ENCODE data around the gene CCNL1. TPM values are rescaled to one million over a fixed set of nuclear protein-coding genes. Genes with fewer than 3 reads are reported as not detected.

CCNL1 gene
- total RNA-seq, 1 donor: 175 TPM

DNA sequence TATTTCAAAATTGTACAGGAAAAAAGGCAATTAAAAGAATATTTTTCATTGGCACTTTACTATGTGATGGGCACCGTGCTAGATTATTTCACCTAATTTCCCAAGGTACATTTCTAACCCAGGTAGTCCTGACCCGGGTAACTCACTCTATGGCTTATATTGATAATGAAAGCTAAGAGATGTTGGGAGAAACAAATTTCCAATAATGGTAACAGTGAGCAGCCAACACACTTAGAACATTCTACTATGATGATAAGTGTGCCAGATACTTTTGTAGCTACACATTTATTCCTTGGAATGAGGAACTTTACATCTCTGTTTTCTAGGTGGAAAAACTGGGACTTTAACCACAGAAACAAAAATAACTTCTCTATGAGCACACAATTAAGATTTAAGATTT is 7.5 kb downstream of the CCNL1 start:
- TF ChIP-seq, protein P1, sequence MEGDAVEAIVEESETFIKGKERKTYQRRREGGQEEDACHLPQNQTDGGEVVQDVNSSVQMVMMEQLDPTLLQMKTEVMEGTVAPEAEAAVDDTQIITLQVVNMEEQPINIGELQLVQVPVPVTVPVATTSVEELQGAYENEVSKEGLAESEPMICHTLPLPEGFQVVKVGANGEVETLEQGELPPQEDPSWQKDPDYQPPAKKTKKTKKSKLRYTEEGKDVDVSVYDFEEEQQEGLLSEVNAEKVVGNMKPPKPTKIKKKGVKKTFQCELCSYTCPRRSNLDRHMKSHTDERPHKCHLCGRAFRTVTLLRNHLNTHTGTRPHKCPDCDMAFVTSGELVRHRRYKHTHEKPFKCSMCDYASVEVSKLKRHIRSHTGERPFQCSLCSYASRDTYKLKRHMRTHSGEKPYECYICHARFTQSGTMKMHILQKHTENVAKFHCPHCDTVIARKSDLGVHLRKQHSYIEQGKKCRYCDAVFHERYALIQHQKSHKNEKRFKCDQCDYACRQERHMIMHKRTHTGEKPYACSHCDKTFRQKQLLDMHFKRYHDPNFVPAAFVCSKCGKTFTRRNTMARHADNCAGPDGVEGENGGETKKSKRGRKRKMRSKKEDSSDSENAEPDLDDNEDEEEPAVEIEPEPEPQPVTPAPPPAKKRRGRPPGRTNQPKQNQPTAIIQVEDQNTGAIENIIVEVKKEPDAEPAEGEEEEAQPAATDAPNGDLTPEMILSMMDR (IDR thresholded peaks at IDR 0.05; ENCODE audit: insufficient read depth, low read depth, low read length): no peak
- H3K4me3 ChIP-seq (ENCODE audit: low read depth, low read length): no peak overlapping the region
- DNase-seq (ENCODE audit: low read depth): no peak

DNA sequence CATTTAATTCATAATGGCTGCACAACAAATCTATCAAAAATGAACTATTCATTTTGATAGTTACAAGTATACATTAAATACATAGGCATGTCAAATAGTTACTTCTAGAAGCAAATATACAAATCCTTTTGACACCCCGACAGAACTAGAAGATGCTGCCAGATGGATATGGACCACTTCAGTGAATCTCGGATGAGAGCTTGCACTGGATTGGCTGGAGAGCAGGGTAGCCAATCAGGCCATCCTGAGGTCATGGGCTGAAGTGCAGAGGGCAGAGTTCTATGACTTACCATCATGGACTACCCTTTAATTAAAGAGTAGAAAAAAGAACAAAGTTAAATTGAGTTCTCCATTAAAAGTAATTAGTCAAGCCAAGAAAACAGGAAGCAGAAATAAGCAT is 8.3 kb downstream of the CCNL1 start:
- TF ChIP-seq, protein P1 (IDR thresholded peaks at IDR 0.05; ENCODE audit: insufficient read depth, low read depth, low read length): no peak
- no peak for DNase-seq (ENCODE audit: low read depth)
- no peak overlapping the region for H3K4me3 ChIP-seq (ENCODE audit: low read depth, low read length)

DNA sequence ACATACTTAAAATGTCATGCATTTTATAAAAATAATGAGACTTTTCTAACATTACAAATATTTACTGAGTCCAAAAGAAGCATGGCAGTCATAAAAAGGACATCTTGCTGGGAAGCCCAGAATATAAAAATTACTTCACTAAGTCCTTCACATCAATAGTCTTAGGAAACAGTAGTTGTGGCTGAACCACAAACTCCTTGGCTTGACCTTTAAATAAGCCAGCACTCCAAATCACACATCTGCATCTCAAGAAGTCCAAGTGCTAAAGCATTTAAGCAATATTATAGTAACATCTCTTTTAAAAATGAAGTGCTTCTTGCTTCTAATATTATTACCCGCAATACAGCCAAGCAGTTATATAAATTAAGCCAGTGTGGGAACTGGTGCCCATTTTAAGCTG is 8.8 kb downstream of the CCNL1 start:
- no peak overlapping the region for H3K4me3 ChIP-seq (ENCODE audit: low read depth, low read length)
- TF ChIP-seq, protein P1 (IDR thresholded peaks at IDR 0.05; ENCODE audit: insufficient read depth, low read depth, low read length): no peak
- DNase-seq (ENCODE audit: low read depth): peak; percentile 58

DNA sequence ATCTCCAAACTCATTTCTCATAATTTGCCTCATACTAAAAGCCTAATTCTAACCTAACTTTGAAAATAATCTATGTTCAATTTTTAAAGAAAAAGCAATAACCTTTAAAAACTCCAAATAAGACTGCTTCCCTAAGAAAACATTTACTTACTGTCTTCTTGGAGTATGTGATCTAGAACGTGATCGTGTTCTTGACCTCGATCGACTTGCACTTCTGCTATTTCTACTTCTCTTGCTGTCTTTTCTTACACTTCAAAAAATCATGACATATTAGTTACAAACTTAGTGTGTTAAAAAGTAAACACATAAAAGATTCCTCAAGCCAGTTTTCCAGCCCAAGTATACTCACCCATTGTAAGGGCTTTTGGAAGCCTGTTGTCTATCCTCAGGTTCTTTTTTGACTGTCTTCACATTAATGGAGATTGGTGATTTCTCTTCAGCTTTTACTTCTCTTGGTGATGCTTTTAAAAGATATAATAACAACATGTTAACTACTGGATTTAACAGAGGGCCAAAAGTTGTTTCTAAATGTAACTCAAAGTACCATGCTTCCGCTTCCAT is 10.7 kb downstream of the CCNL1 start:
- TF ChIP-seq, protein P1 (IDR thresholded peaks at IDR 0.05; ENCODE audit: insufficient read depth, low read depth, low read length): no peak
- no peak for DNase-seq (ENCODE audit: low read depth)

DNA sequence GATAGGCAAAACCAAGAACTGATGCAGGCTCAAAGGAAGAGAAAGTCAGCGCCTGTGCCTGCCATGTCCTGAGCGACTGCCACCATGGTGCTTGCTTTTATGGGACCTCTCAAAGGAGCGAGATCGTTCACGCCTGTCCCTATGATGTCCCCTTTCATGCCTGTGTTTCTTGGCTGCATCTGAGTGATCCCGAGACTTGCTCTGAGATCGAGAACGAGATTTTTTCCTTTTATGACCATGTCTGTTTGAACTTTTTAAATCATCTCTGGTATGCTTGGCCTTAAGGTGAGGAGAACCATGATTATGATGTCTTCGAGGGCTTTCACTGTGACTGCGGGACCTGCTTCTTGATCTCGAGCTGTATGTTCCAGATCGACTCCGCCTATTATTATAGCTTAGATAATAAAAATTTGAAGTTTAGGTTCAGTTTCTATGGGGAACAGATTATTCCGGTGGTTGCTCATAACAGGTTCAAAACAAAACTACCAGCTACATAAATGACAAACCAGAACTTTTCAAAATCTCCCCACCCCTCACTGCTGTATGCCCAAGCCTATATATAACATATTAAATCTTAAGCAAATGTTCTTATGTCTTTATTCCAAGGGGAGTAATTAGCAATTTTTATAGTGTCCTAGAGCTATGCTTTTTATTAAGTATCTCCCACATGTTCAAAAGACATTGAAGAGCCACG is 11.6 kb downstream of the CCNL1 start:
- TF ChIP-seq, protein P1 (IDR thresholded peaks at IDR 0.05; ENCODE audit: insufficient read depth, low read depth, low read length): no peak
- no peak overlapping the region for H3K4me3 ChIP-seq (ENCODE audit: low read depth, low read length)
- DNase-seq (ENCODE audit: low read depth): no peak

More for the DNA sequence above, 10.7 kb downstream of the CCNL1 start:
- no peak overlapping the region for H3K4me3 ChIP-seq (ENCODE audit: low read depth, low read length)

DNA sequence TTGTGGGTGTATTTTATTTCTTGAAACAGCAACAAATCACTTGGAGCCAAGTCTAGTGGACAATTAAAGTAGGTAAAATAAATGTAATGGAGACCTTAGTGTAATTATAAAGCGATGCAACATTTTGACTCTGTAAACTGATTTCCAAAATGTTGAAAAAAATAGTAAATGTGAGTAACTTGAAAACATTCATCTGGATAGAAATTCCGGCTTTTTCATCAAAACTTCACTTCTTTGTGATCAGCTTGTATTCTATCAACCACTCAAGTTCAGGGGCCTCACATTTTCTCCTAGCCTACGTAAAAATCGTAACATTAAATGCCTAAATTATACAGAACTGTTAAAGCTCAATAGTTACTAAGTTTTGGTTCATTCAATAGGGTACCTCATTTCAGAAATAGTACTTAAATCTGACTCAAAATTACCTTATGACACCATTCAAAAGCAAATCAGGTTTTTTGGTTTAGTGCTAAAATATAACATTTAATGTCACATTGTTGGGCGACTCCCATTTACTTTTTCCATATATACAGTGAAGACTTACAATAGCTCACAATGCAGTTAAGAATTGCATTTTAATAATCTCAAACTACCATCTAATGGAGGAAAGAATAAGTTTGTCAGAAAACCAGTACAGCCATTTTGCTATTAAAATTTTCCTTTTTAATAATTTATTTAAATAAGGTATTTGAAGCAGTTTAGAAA is 12.7 kb downstream of the CCNL1 start:
- TF ChIP-seq, protein P1 (IDR thresholded peaks at IDR 0.05; ENCODE audit: insufficient read depth, low read depth, low read length): no peak
- H3K4me3 ChIP-seq (ENCODE audit: low read depth, low read length): no peak overlapping the region
- DNase-seq (ENCODE audit: low read depth): no peak
